ENCODE measurements around the gene ULBP2. TPM values are rescaled to one million over a fixed set of nuclear protein-coding genes. Genes with fewer than 3 reads are reported as not detected.
"Not testable (repeated sequence)": the region's sequence is repeated elsewhere in the genome, so short reads cannot be mapped to it uniquely, and the experiment has no call there.

The ULBP2 gene
- total and polyA plus RNA-seq, 2 of the 8 experiments (the other 6 are each of a cell fraction or from before 2014, with no cell fraction given), result 0.05 TPM; not detected in 1

DNA sequence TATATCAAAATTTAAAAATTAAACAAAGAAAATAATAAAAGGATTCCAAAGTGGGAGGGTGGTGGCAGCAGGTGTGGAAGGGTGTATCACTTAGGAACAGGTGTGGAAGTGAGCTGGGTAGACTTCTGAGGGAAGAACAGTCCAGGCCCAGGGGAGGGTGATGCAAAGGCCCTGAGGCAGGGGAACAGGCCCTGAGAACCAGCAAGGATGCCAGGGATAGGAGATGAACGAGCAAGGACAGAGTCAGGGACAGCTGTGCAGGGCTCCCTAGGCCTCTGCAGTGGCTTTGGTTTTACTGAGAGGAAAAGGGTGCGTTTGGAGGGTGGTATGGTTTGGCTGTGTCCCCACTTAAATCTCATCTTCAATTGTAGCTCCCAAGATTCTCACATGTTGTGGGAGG is 34.5 kb upstream of the ULBP2 start:
- H3K4ac ChIP-seq (replicated peaks; ENCODE audit: insufficient read length, low read depth, low read length), result no peak overlapping the region
- POLR2A ChIA-PET (ENCODE audit: partially characterized antibody), result no interaction called here
- 86% methylated on average over 2 of the region's 2 CpGs; no CpG with 5 or more reads in 1 of the 2 experiments for WGBS, 2 experiments (ENCODE audit: extremely low coverage in 1 of 2, insufficient coverage in 1 of 2, insufficient read length in 1 of 2, insufficient replicate concordance in 2 of 2, low coverage in 1 of 2, low lambda C conversion rate in 2 of 2, missing lambda C conversion rate in 1 of 2)
- no peak overlapping the region for H2BK5ac ChIP-seq (ENCODE audit: low read depth, low read length)
- no peak overlapping the region for H3K23ac ChIP-seq (ENCODE audit: insufficient read length)
- peaks cover 15 to 22% of the 10 kb centered on the region in 2 experiments; a peak in 3 of 4 replicates for H3K9me3 ChIP-seq (ENCODE audit: insufficient read depth in 2 of 2, low read depth in 1 of 2, low read length in 1 of 2)
- no peak overlapping the region for H3K9ac ChIP-seq (replicated peaks in 1 of 4; ENCODE audit: extremely low read depth in 1 of 4, low read depth in 3 of 4, low read length in 3 of 4)
- no peak overlapping the region for H3K4me3 ChIP-seq (ENCODE audit: extremely low read depth in 1 of 4, insufficient read depth in 2 of 4, low read depth in 3 of 4, low read length in 4 of 4)
- no peaks in the 10 kb centered on the region for H4K20me1 ChIP-seq (replicated peaks in 1 of 2; ENCODE audit: control insufficient read depth in 1 of 2, insufficient read depth in 2 of 2, low read length in 2 of 2)
- no peak overlapping the region for H2BK20ac ChIP-seq (ENCODE audit: low read length)
- FAIRE-seq (no peak), DNase-seq (ENCODE audit: low read depth in 1 of 2, low spot score in 2 of 2) (no peak)
- H3K4me1 ChIP-seq (replicated peaks in 1 of 4; ENCODE audit: control insufficient read depth in 3 of 4, insufficient read depth in 4 of 4, low read length in 3 of 4), result no peaks in the 10 kb centered on the region
- no peak overlapping the region for H2BK15ac ChIP-seq (ENCODE audit: low read length)
- no peak for TF ChIP-seq NANOG (IDR thresholded peaks at IDR 0.05; ENCODE audit: insufficient read depth, low read depth, low read length, poor library complexity, severe bottlenecking)
- no peak overlapping the region for H2BK120ac ChIP-seq (replicated peaks; ENCODE audit: low read depth, low read length)
- H4K91ac ChIP-seq (replicated peaks; ENCODE audit: insufficient read length, low read length), result no peak overlapping the region
- no peak overlapping the region for H2BK12ac ChIP-seq (ENCODE audit: low read depth, low read length)
- no peak overlapping the region for H4K5ac ChIP-seq (ENCODE audit: insufficient read length, low read depth, low read length)
- no peak overlapping the region for H3K27ac ChIP-seq (ENCODE audit: low read depth, low read length)
- no peaks in the 10 kb centered on the region for H3K36me3 ChIP-seq (ENCODE audit: control insufficient read depth in 2 of 4, insufficient read depth in 4 of 4, low read length in 3 of 4)
- no peak overlapping the region for H3K18ac ChIP-seq (ENCODE audit: extremely low read depth, low read length)
- H2AFZ ChIP-seq (ENCODE audit: low read length), result no peak overlapping the region
- H3K4me2 ChIP-seq (ENCODE audit: insufficient read depth in 1 of 2, low read depth in 2 of 2, low read length in 2 of 2), result no peak overlapping the region
- H3K79me2 ChIP-seq (ENCODE audit: control insufficient read depth in 1 of 2, insufficient read depth in 2 of 2, low read length in 2 of 2), result no peaks in the 10 kb centered on the region
- no peaks in the 10 kb centered on the region for H3K23me2 ChIP-seq (ENCODE audit: low read depth, low read length)
- no peak overlapping the region for H4K8ac ChIP-seq (ENCODE audit: extremely low read depth, insufficient read depth, low read length)
- H3K56ac ChIP-seq (replicated peaks; ENCODE audit: insufficient read length, low read depth, low read length), result no peak overlapping the region
- no peak overlapping the region for H2AK5ac ChIP-seq (ENCODE audit: low read depth, low read length)
- CTCF ChIA-PET (ENCODE audit: partially characterized antibody), result interaction anchor here (4.6 to 4.8 kb wide), 2 partner anchors 12 to 72 kb away, joined by 15 to 26 read pairs; no protein-coding TSS in a partner anchor
- no peaks in the 10 kb centered on the region for H3K79me1 ChIP-seq (ENCODE audit: low read depth, low read length)
- no peak overlapping the region for H3K14ac ChIP-seq (ENCODE audit: insufficient read length)
- no peaks in the 10 kb centered on the region for H3K27me3 ChIP-seq (replicated peaks in 1 of 4; ENCODE audit: control insufficient read depth in 3 of 4, extremely low read depth in 1 of 4, insufficient read depth in 3 of 4, low read length in 3 of 4)

- H3K27me3 ChIP-seq (replicated peaks in 1 of 4; ENCODE audit: control insufficient read depth in 3 of 4, extremely low read depth in 1 of 4, insufficient read depth in 3 of 4, low read length in 3 of 4); FAIRE-seq; H3K36me3 ChIP-seq (ENCODE audit: control insufficient read depth in 2 of 4, insufficient read depth in 4 of 4, low read length in 3 of 4); H3K4me2 ChIP-seq (ENCODE audit: insufficient read depth in 1 of 2, low read depth in 2 of 2, low read length in 2 of 2); DNase-seq (ENCODE audit: low read depth in 1 of 2, low spot score in 2 of 2); H3K18ac ChIP-seq (ENCODE audit: extremely low read depth, low read length); H3K4ac ChIP-seq (replicated peaks; ENCODE audit: insufficient read length, low read depth, low read length); H2BK12ac ChIP-seq (ENCODE audit: low read depth, low read length); H3K23ac ChIP-seq (ENCODE audit: insufficient read length); H3K79me1 ChIP-seq (ENCODE audit: low read depth, low read length); H2AFZ ChIP-seq (ENCODE audit: low read length); H2BK120ac ChIP-seq (replicated peaks; ENCODE audit: low read depth, low read length); H2BK15ac ChIP-seq (ENCODE audit: low read length); H3K79me2 ChIP-seq (ENCODE audit: control insufficient read depth in 1 of 2, insufficient read depth in 2 of 2, low read length in 2 of 2); POLR2A ChIA-PET (ENCODE audit: partially characterized antibody); H2BK20ac ChIP-seq (ENCODE audit: low read length); H3K23me2 ChIP-seq (ENCODE audit: low read depth, low read length); H4K20me1 ChIP-seq (replicated peaks in 1 of 2; ENCODE audit: control insufficient read depth in 1 of 2, insufficient read depth in 2 of 2, low read length in 2 of 2); H3K9ac ChIP-seq (replicated peaks in 1 of 4; ENCODE audit: extremely low read depth in 1 of 4, low read depth in 3 of 4, low read length in 3 of 4); H2BK5ac ChIP-seq (ENCODE audit: low read depth, low read length); H4K91ac ChIP-seq (replicated peaks; ENCODE audit: insufficient read length, low read length); H2AK5ac ChIP-seq (ENCODE audit: low read depth, low read length); H3K4me3 ChIP-seq (ENCODE audit: extremely low read depth in 1 of 4, insufficient read depth in 2 of 4, low read depth in 3 of 4, low read length in 4 of 4); H3K56ac ChIP-seq (replicated peaks; ENCODE audit: insufficient read length, low read depth, low read length); H4K8ac ChIP-seq (ENCODE audit: extremely low read depth, insufficient read depth, low read length); H3K27ac ChIP-seq (ENCODE audit: low read depth, low read length); H3K4me1 ChIP-seq (replicated peaks in 1 of 4; ENCODE audit: control insufficient read depth in 3 of 4, insufficient read depth in 4 of 4, low read length in 3 of 4); H4K5ac ChIP-seq (ENCODE audit: insufficient read length, low read depth, low read length); H3K14ac ChIP-seq (ENCODE audit: insufficient read length): not testable (repeated sequence)
- peaks cover 15 to 22% of the 10 kb centered on the region in 2 experiments; a peak in 3 of 4 replicates for H3K9me3 ChIP-seq (ENCODE audit: insufficient read depth in 2 of 2, low read depth in 1 of 2, low read length in 1 of 2)
- 85% methylated on average over 4 of the region's 4 CpGs; no CpG with 5 or more reads in 1 of the 2 experiments for WGBS, 2 experiments (ENCODE audit: extremely low coverage in 1 of 2, insufficient coverage in 1 of 2, insufficient read length in 1 of 2, insufficient replicate concordance in 2 of 2, low coverage in 1 of 2, low lambda C conversion rate in 2 of 2, missing lambda C conversion rate in 1 of 2)
- CTCF ChIA-PET (ENCODE audit: partially characterized antibody), result interaction anchor here (1.6 kb wide), 1 partner anchor 17 kb away, joined by 6 read pairs; no protein-coding TSS in a partner anchor
Measured at GRCh38 chr6:149908480-149908879, 33.3 kb upstream of the ULBP2 start.

Measured in H1 (cell line).